Embryonic facial prominence (tissue), 1 donor: ENCODE measurements around the gene DUSP23.
A peak's percentile ranks its signal among the peaks of the same experiment; 100 is the strongest.

Experiments used
- DNase-seq: peaks from one replicate; pipeline ENCODE4 v3.0.0-alpha.2; 2016; ENCODE audit errors: extremely low spot score

The DUSP23 gene

DNA sequence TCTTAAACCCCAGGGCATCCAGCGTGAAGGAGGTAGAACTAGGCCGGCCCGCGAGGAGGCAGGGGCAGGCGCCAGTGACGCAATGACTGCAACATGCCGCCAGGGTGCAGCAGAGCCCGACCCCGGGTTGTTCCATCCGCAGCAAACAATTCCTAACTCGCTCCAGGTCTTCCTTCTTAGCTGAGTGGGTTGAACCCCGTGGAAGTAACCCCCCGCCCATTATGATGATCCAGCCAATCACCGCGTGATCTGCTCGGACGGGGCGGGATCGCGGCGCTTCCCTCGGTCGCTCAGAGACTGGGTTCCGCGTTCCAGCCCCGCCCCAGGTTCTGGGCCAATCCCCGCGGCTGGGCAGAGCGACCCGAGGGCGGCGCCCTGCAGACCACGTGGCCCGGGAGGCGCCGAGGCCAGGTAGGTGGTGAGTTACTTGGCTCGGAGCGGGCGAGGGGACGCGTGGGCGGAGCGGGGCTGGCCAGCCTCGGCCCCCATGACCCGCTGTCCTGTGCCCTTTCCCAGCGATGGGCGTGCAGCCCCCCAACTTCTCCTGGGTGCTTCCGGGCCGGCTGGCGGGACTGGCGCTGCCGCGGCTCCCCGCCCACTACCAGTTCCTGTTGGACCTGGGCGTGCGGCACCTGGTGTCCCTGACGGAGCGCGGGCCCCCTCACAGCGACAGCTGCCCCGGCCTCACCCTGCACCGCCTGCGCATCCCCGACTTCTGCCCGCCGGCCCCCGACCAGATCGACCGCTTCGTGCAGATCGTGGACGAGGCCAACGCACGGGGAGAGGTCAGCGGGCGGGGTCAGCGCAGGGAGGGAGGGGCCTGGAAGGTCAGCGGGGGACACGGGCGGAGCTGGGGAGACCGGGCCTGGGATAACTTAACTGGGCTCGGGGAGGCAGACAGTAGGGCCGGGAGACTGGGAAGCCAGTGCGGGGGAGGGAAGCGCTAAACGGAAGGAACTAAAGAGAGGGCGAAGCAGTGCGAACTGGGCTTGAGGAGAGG is at the start of gene DUSP23:
Gene DUSP23 (plus strand): TSS at position 380 of the 1,000 bp plus-strand sequence. CDS start 139 bp downstream, at position 519.
- DNase-seq = peak; percentile 94

DNA sequence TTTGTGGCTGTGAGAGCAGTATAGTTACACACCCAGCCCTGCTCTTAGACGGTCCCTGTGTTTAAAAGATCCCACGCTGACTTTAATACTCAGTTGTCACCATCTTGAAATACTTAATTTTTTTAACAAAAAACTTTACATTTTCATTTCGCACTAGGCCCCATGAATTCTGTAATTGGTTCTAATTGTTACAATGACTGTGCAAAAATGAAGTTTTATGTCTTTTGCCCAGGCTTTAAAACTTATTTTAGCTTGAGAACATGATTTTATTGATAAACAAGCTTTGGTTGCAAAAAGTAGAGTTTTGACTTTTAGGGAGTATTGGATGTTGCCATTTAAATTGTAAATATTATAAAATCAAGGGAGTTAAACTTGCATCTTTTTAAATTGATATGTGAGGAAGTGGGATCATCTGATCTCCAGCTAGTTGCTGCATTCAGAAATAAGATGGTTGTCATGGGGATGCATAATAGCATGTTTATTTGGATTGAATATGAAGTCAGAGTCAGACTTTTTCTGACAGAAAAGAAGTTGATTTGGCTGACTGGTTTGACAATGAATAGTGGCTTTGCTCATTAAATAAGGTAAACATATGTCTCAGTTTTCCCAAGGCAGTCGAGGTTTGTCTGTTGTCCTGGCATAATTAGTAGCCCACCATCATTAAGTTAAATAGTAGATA is 43.4 kb upstream of the DUSP23 start:
- no peak for DNase-seq

DNA sequence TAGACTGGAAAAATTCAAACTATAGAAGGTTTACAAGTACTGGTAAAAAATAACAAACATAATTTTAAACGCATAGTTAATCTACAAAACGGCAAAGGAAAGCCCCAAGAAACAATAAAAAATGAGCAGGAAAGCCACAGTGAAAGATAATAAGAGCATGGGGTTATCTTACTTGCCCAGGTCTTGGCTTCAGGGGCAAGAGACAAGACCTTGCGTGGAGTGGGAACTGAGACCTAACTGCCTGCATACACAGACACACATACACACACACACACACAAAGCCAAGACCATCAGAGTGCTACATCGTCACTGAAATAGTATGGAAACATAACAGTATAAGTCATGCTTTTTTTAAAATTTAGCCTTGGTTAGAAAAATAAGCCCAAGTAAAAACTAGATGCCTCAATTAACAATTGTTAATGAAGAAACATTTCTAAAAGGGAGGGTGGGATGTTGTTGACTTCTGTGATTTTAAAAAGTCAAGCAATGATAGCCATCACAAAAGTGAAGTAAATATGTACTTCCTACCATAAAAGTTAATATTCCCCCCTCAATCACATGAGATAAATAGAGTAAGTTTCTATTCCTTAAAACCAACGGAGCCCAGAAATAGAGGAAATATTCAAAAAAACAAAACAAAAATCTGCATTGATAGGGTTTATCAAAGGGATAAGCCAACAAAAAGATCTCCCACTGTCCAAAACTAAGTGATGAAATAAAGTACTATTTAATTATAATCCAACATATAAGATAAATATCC is 36.9 kb upstream of the DUSP23 start:
- DNase-seq = no peak

DNA sequence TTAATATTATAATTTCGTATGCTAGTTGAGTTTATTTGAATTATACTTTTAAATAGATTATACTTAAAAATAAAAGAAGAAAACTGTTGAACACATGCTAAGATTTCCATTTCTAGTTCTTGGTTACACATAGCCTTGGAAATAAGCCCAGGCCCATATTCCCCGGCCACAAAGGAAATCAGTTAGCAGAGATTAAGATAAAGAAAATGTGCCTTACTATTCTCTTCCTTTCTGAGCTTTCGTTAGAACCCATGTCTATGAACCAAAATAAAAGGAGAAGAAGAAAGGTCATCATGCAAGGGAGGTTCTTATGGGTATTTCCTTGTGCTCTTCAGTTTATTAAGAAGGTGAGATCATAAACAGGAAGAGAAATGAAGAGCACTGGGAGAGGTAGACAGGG is 34.1 kb upstream of the DUSP23 start:
- no peak for DNase-seq

DNA sequence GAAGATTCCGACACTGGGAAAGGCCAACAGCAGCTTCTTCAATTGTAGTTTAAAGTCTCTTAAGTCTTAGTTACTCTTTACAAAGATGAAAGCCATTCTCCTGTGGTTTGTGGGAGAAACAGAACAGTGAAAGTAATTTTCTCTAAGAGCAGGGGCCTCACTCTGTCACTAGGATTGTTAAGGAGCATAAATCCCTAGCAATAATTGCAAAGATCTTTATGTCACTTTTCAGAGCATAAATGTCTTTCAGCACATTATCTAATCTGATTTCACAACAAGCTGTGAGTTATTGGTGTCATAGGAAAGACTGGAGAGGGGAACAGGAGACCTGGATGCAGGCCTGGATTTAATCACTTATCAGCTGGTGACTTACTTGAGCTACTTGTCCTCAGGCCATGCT is 32.4 kb upstream of the DUSP23 start:
- no peak for DNase-seq

DNA sequence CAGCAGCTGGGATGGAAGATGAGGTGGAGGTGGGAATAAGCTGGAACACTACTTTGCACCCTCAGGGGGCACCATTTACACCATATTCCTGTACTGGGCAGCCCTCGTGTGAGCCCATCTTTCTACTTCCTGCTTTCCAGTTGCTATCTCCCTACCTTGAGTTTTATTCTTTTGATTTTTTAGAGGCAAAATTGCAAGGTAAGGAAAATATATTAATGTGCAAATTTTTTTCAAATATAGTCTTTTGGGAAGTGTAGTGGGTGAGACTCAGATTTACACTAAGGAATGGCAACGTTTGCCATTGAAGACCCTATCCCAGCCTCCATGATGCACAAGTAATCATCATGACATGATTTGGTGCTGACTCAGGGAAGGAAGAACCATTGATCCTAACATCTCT is 31.1 kb upstream of the DUSP23 start:
- no peak for DNase-seq

DNA sequence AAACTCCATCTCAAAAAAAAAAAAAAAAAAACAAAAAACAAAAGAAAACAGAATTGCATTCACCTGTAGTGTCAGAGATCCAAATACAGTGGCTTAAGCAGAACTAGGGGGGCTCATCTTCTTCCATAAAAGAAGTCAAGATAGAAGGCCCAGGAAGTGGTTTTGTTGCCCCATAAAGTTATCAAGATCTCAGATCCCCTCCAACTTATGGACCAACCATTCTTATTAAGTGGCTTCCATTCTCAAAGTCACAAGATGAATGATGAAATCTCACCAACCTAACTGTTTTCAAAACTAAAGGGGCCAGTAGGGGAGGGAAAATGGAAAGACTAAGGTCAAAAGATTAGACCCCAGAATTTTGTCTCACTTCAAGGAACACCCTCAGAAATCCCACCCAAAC is 30.1 kb upstream of the DUSP23 start:
- no peak for DNase-seq

DNA sequence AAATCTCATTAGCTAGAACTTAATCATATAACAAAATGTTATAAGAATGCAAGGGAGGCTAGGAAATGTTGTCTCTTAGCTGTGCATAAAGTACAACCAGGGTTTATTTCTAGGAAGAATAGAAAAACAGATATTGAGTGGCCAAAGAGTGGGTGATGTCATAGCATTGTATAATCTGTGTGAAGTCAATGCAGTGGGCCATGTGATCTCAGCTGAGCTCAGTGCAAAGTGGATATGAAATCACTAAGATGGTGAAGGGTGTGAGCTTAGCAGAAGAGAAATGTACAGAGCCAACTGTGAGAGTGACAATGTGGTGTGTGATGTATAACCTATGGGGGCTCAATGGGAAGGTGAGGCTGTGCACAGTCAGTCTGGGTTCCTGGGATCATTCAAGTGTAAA is 29.7 kb upstream of the DUSP23 start:
- no peak for DNase-seq

DNA sequence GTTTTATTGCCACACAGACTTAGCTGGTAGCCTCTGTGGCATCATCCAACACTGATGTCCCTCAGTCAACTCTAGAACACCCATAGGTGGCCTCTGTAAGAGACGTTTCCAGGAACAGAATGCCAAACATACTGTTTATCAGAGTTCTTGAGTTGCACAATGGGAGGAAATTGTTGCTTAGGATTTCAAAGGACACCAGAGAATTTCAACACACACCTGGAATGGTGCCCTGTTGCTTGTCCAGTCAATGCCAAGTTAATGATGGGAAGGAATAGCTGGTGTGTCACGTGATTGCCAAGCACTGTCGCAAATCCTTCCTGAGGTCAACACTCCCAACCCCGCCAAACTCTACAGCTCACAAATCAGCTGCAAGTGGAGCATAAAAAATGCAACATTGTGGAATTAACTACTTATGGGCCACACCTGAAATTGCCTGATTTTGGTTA is 28.6 kb upstream of the DUSP23 start:
- no peak for DNase-seq

DNA sequence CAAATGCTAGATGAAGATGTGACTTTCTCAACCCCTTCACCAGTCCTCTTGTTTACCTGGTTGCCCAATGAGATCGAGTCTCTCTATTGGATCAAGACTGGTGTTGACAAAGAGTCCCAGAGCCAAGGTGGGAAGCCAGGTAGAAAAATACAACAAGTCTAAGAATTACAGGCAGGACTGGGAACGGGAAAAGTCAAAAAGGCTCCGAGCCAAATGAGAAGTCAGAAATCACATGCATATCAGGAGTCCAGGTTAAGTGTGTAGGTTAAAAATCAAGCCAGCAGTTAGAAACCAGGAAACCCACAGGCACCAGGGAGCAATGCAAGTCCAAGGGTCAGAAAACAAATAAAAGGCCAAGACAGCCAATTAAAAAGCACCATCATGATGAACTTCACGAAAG is 27.4 kb upstream of the DUSP23 start:
- no peak for DNase-seq

DNA sequence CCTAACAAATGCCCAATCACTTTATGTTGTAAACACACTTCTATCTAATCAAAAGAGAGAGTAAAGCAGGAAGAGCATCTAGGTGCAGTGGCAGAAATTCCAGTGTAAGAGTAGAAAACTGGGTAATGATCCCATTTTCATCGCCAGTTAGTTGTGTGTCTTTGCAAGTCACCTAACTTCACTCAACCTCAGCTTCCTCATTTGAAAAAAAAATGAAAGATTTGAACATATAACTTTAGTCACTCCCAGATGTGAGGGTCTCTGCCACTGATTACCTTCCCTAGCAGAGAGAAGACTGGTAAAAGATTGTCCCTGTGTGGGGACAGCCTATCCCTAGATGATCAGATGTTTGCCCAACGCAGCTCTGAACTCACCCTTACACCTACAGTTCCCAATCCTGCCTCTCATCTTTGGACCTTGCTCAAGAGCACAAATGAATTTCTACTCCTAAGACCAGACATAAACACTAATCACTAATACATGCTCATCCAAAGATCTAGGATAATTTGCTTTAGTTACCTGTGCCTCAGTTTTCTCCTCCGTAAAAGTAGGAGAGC is 25.2 kb upstream of the DUSP23 start:
- no peak for DNase-seq

DNA sequence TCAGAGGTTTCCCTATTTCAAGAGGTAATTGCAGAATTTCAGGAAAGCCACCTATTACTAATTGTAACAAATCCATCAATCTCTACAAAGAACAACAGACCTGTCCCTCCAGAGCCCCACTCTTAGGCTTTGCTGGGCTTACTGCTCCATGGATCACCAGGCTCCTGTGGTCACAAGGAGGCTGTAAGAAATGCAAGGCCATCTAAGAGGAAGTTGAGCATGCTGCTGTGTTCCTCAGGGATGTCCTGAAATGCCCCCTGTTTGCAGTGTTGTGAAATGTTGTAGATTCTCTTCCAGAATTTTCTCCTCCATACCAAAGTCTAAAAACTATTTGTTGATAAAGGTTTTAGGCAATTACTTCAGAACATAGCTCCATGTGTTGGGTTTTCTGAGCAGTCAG is 24.4 kb upstream of the DUSP23 start:
- no peak for DNase-seq

DNA sequence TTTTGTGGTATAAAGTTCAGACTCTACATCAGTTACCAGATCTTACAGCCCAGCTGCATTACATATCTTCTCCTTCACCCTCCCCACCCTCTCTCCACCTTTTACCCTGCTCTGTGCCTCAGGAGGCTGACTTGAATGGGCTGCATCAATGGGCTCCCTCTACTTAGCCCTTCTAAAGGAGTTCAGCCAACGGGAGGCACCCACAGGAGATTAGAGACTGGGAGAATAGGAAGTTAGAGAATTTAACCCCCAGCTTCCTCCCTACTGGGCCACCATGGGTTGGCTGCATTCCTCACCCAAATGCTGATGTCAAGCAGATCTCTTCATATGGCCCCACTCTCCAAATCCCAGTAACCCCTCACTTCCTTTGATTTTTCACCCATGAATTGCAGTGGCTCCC is 17.1 kb upstream of the DUSP23 start:
- no peak for DNase-seq

DNA sequence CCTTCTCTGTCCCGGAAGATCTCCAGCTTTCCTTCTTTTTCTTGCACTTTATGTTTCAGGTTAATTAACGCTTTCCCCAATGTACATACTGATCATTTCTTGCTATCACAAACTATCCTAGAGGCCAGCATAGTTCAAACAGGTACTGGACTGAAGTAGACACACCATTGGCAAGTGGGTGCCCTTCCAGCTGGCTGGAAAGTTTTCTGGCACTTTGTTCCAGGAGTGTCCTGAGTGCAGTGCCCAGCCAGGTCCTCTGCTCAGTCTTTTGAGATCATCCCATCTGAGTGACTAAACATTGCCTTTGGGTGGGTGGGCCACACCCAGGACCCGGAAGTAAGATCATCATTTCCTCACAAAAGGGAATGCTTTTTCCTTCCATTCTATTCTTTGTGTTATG is 15.0 kb upstream of the DUSP23 start:
- no peak for DNase-seq

DNA sequence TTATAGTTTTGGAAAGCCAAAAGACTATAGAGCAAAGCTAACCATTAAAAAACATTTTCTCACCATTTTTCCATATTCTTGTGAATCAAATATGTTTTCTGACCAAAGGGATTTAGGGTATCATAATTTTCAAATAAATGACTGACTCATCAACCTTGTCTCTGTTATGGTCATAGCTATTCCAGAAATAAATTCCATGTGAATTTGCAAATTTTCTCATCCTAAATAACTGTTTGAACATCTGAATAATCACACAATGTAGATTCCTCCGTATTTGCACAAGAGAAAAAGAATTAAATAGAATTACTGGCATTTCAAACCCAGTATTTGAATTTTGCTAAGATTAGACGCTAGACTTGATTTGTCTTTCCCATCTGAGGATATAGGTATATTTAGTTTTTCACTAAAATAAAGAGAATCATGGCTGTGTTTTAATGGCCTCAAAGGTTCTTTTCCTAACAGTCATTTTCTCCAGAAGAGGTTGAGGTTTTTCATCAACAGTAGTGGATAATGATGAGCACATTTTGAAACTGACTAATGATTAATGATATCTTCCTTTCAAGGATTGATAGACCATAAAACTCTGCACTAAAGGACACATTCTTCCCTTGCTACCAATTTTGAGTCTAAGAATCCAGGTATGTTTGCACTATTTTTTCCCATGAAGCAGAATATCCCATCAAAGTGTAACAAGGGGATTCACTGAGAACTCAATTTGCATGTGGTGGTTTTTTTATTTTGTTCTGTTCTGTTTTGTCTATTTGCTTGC is 9.5 kb upstream of the DUSP23 start:
- no peak for DNase-seq

DNA sequence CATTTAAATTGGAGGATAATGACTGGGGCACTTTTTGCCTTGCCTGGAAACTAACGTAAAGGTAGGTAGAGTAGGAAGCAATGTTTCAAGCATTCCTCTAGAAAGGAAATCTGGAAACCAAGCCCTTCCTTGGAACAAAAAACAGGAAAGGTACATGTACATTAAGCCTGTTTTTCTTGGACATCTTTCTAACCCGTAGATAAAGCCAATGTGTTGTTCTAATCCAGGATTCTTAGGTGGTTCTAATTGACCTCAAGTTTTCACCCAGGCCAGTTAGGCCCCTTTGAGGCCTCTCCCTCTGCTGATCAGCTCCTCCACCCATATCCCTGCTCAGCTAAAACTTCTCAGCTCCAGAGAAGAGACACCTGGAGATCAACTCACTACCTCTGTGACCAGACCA is 6.3 kb upstream of the DUSP23 start:
- no peak for DNase-seq

DNA sequence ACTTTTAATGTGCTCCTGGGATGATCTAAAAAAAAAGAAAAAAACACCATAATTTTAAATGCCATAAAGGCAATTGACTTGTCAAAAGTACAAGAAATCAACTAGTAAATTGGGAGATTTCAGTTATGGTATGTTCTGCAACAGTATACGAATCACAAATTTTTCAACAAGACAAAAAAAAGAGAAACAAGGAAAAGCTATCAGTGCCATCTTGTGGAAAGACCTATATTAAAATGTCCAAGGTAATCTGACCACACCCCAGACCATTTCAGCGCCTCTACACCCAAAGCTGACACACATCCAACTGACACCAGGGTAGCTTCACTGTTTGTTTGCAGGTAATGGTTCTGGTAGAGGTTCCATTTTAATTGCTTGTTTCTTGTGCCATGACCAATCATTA is 5.0 kb upstream of the DUSP23 start:
- no peak for DNase-seq

DNA sequence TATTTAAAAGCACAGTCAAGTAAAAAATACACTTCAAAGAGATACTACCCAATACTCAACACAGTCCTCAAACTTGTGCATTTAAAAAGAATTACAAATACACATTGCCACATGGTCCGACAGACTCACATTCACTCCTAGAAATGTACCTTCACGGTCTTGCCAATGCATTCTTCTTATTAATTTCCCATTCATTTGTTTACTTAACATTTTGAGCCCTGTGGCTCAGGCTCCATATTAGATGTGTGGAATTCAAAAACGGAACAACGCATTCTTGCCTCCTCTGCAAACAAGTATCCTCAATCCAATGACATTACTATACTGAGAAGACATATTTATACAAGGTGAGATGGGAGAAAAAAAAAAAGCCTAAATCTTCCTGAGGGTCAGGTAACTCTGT is 2.5 kb upstream of the DUSP23 start:
- DNase-seq = no peak

DNA sequence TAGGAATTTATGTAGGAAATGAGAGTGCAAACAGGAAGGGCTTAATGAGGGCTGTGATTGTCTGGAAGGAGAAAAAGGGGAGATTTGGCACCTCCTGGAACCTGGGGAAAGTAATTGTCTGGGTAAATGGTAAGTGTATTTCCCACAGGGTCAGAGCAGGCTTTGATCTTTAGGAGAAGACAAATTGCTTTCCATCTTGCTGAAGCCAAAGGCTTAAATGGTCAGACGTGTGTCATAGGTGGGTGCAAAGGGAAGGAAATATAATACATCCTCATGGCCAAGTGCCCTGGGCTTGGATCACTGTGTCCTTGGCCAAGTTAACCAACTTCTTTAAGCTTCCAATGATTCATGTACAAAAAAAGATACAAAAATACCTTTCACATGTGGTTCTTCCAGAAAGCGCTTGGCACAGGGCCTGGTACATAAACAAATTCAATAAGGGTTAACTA is 1.3 kb upstream of the DUSP23 start:
- no peak for DNase-seq

DNA sequence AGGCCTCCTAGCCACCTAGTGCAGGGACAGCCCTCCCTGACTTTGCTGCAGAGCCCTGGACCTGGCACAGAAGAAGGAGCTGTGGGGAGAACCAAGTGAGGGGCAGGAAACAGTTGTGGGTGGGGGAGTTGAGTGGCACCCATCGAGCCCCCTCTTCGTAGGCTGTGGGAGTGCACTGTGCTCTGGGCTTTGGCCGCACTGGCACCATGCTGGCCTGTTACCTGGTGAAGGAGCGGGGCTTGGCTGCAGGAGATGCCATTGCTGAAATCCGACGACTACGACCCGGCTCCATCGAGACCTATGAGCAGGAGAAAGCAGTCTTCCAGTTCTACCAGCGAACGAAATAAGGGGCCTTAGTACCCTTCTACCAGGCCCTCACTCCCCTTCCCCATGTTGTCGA is 1.2 kb downstream of the DUSP23 start:
- no peak for DNase-seq

DNA sequence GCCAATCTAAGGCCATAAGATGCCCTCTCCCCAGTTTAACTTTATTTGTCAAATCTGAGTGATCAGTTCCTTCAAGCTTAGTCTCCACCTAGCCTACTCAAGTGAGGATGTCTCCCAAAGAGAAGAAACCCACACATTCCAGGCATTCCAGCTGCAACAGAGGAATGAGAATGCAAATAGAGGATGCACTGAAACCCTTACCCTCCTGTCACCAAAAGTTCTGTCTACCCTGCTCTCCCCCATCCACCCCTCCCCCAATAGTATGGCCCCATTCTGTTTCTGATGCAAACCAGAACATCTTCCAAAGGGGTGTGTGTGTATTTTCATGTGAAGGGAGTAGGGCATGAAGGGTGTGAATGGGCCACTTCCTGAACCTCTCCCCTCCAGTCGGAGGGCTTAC is 3.0 kb downstream of the DUSP23 start:
- no peak for DNase-seq
